GM21423 (cell line): ENCODE measurements around the gene FBXL15.
"Not testable (repeated sequence)": the region's sequence is repeated elsewhere in the genome, so short reads cannot be mapped to it uniquely, and the experiment has no call there.

Experiments
- ATAC-seq: cut with Tn5 transposase; IDR thresholded peaks from one replicate; pipeline ENCODE4 v1.9.1; 2021; ENCODE audit warnings: mild to moderate bottlenecking, moderate library complexity; ENCODE audit not compliant: unreplicated experiment

FBXL15 gene

DNA sequence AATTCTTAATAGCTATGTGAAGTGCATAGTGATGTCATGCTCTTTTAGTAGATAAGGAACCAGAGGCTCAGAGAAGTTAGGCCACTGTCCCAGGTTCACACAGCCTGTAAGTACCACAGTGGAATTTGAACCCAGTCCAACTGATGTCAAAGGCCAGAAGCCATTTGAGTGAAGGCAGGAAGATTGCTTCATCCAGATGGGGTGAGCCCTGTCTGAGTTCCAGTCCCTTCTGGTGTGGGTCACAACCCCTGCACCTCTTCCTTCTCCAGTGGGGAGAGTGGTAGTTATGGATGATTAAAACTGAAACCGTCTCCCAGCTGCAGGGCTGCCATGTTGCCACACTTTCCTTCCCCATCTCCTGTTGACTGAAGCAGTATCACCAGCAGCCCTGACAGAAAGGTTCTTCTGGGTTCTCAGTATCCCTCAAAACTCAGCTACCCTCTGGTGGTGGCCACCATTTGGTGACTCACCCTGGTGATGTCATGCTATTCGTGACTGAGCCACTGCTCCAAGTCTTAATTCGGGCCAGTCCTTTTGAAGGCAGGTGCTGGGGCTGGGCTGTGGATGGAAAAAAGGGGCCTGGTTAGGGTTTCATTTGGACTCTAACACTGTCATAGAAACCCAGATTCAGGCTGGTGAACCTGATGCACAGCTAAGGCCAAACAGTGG, 32.2 kb downstream of the FBXL15 start:
- ATAC-seq = no peak

DNA sequence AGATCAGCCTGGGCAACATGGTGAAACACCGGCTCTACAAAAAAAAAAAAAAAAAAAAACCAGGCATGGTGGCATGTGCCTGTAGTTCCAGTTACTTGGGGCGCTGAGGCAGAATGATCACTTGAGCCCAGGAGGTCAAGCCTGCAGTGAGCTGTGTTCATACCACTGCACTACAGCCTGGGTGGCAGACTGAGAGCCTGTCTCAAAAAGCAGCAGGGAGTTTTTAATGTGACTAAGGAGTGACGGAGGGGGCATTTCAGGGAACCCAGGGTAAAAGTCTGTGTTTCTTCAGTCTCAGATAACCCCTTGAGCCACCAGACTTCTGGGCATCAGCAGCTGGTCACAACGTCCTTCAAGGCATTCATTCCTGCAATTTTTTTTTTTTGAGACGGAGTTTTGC, 32.9 kb downstream of the FBXL15 start:
- ATAC-seq = no peak

DNA sequence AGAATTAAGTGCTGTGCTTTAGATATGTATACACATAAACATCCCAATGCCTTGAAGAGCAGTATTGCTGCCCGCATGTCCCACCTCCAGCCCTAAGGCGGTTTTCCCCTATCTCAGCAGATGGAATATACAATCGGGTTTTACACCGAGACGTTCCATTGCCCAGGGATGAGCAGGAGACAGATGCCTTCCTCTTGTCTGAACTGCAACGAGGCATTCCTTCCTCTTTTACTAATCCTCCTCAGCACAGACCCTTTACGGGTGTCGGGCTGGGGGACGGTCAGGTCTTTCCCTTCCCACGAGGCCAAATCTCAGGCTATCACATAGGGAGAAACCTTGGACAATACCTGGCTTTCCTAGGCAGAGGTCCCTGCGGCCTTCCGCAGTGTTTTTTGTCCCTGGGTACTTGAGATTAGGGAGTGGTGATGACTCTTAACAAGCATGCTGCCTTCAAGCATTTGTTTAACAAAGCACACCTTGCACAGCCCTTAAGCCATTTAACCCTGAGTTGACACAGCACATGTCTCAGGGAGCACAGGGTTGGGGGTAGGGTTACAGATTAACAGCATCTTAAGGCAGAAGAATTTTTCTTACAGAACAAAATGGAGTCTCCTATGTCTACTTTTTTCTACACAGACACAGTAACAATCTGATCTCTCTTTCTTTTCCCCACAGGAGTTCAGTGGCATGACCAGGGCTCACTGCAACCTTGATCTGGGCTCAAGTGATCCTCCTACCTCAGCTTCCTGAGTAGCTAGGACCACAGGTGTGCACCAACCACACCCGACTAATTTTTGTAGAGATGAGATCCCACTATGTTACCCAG, 34.2 kb downstream of the FBXL15 start:
- ATAC-seq = not testable (repeated sequence)

DNA sequence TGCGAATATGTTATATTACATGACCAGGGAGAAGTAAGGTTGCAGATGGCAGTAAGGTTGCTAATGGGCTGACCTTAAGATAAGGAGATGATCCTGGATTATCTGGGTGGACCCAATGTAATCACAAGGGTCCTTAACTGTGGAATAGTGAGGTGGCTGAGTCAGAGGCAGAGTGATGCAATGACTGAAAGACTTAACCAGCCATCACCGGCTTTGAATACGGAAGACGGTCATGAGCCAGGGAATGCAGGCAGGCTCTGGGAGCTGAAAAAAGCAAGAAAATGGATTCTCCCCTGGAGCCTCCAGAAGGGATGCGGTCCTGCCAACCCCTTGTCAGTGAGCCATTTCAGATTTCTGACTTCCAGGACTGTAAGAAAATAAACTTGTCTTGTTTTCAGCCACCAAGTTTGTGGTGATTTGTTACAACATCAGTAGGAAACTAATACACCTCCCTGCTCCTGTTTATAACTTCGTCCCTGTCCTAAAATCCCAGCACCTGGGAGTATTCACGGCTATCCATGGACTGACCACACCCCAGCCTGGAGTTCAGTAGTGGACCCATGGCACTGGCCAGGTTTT, 35.3 kb downstream of the FBXL15 start:
- ATAC-seq = no peak

DNA sequence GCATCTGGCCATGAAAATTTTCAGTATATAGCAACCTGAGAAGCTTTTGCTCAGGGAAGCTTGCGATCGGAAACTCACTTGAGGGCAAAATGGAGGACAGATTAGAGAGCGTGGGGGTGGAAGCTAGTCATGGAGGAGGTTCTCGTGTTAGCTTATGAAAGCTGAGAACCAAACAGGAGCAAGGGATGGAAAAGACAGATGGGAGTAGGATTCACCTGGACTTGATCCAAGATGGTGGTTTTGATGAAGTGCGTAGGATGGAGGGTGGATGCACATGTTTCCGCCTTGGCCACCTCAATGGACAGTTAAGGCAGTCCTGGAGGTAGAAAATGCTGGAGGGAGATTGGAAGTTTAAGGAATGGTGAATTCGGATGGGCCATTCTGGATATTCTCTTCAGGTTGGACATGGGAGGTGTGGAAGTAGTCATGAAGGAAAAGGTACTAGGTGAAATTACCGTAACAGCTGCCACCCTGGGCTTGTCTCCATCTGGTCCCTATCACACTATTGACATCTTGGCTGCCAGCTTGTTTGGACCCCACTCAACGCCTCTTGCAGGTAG, 37.0 kb downstream of the FBXL15 start:
- no peak for ATAC-seq

DNA sequence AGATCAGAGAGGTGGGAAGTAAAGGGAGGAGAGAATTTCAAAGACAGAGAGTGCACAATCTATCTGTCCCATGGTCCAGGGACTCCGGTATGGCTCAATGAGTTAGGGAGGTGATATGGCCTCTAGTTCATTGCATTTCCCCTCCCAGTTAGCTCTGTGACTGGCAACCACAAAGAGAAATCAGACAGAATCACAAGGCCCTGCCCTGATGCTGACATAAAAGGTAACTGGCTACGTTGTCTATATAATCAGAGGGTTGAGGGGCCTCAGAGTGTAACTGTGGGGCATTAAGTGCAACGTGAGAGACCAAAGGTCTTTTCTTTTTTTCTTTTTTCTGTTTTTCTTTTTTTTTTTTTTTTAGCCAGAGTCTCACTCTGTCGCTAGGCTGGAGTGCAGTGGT, 38.0 kb downstream of the FBXL15 start:
- ATAC-seq = no peak

DNA sequence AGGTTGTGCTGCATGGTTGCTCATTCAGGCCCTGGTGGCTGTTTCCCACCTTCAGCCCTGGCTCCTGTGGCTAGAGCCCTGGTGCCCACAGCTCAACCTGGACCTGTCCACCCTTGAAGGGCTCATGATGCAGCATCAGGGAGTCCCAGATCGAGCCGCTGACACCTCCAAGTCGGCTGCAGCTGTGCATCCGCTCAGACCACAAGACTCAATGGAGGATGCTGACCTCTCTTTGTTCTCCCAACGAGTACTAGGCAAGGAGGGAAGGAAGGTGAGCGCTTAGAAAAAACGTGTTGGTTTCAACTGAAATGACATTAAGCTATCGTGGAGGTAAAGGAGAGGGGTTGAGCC, 40.2 kb downstream of the FBXL15 start:
- ATAC-seq = peak; percentile 24

DNA sequence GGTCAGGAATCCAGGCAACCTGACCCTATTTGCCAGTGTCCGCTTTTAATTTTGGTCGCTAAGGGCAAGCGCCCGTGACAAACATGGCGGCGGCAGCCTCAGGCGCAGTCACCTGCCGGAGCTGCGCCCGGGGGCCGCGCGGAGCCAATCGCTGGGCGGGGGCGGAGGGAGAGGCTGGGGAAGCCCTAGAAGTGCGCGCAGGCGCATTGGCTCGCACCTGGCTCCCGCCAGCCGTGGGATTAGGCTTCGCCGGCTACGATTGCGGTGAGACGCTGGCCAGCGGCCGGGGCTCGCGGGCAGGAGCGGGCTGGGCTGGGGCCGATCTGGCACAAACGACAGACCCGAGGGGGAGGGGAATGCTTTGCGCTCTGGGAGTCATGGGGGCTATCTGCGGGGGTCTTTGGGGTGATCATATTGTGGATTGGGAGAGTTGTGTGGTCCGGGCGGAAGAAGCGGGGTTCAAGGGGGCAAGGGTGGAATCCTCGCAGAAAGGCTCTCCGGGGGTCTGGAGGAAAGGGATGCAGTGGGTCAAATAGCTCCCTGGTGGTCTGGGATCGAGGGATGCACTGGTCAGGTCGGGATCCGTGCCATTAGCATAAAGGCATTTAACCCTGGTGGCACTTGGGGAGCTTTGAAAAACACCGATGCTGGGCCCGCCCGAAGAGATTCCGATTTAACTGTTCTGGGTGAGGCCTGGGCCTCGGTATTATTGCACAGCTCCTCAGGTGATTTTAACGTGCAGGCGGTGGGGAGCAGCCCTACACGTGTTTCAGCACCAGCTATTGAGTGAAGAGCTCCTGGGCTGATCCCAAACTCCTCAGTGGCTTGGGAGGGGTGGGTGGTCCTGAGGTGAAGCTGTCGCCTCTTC, 40.8 kb downstream of the FBXL15 start:
- peak; percentile 86 for ATAC-seq

DNA sequence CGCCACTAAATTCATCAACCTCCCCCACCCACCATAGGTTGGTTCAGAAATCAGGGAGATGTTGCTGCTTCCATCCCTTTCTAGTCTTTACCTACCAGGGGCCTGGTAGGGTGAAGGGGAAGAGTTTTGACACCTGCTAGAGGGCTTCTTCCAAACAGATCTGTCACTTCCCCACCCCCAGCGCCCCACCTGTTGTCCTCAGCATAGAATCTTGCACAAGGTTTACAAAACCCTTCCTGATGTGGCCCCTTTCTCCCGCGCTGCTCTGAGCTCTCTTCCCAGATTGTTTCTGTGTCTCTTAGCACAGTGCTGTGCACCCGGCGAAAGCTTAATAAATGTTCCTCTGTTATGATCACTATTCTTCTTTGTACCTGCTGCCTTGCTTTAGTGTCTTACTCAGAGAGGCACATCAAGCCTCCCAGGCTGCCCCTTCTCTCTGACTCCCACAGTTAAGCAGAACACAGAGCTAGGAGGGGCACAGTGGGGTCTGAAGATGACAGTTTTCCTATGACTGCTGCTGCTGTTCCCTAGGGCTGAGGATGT, 41.9 kb downstream of the FBXL15 start:
- ATAC-seq = no peak

DNA sequence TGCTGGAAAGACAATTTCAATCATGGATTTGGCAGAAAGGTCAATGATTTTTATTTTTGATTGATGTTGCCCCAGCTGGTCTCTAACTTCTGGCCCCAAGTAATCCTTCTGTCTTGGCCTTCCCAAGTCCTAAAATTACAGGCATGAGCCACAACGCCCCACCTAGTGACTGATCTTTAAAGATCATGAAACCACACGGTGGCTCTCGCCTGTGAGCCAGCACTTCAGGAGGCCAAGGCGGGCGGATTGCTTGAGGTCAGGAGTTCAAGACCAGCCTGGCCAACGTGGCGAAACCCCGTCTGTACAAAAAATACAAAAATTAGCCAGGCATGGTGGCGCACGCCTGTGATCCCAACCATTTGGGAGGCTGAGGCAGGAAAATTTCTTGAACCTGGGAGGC, 43.3 kb downstream of the FBXL15 start:
- ATAC-seq = no peak

DNA sequence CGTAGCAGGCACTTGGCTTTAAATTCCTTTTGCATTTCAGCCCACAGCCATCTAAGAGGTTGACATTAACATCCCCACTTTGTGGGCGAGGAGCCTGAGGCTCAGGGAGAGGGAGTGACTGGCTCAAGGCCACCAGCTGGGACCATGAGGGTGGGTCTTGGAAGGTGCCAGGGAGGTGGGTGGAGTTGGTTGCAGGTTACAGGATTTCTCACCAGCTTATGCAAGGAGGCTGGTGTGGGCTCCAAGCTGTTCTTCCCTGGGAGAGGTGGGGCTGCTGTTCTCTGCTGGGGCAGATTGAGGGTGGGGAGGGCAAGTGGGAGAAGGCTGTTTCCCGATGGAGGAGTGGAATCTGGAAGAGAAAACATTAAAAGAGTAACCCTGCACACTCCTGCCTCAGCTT, 44.8 kb downstream of the FBXL15 start:
- ATAC-seq = no peak

DNA sequence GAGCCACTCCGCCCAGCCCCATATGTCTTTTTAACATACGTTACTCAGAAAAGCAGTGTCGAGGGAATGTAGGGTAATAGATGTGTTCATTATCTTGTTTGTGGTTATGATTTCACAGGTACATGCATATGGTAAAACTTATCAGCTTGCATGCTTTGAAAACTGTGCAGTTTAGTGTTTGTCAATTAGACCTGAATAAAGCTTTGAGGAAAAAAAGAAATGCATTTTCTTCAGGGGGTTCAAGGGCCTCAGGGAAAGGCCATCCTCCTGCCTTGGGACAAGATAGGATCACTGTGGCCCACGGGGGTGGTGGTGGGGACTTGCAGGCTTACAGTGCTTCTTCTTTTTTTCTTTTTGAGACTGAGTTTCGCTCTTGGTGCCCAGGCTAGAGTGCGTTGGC, 46.7 kb downstream of the FBXL15 start:
- ATAC-seq = no peak

DNA sequence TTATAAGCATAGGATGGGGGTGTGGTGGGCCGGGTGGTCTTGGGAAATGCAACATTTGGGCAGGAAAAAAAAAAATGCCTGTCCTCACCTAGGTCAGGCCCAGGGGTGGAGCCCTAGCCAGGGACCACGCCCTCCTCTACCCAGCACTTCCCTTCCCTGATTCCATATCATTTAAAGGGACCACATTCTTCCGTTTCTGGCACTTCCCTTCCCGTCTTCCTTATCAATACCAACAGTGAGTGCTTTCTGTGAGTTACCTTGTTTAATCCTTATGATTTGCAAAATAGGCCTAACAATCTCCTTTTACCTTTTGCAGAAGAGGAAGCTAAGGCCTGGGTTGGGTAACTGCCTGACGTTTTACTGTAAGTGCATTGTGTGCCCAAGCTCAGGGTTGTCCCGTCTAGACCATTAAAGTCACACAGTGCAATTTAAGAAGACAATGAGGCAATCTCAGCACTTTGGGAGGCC, 47.4 kb downstream of the FBXL15 start:
- no peak for ATAC-seq

DNA sequence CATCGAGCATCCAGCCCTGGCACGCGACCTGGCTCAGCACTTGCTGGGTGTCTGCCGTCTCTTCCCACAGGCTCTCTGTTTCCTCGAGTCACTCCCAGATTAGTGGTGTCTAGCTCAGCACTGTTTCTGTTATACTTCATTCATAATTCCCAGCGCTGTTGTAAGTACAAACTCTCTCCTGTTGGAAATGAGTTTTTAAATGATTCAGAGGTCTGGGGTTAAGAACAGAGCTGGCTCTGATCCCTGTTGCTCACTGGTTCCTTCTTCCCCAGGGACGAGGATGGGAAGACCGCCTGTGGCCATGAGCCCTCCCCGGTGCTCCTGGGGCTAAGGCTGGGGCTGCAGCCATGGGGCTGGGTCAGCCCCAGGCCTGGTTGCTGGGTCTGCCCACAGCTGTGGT, 48.0 kb downstream of the FBXL15 start:
- ATAC-seq = no peak

DNA sequence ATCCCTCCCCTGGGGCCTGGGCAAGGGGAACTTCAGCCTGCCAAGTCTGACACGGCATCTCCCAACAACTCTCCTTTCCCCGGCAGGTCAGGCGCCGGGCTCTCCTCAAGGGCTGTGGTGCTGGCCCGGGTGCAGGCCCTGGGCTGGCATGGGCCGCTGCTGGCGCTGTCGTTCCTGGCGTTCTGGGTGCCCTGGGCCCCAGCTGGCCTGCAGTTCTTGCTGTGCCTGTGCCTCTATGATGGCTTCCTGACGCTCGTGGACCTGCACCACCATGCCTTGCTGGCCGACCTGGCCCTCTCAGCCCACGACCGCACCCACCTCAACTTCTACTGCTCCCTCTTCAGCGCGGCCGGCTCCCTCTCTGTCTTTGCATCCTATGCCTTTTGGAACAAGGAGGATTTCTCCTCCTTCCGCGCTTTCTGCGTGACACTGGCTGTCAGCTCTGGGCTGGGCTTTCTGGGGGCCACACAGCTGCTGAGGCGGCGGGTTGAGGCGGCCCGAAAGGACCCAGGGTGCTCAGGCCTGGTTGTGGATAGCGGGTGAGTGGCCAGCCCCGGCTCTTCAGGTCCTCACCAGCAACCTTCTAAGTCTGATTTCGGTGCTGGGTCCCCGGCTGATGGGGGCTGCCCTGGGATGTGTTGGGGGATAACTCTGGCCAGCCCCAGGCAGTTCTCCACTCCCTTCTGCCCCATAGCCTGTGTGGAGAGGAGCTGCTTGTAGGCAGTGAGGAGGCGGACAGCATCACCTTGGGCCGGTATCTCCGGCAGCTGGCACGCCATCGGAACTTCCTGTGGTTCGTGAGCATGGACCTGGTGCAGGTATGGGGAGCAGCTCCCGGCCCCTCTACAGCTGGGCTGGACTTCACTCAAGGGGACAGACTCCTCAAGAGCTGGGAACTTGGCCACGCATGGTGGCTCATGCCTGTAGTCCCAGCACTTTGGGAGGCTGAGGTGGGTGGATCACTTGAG, 50.2 kb downstream of the FBXL15 start:
- no peak for ATAC-seq
